Glomerular endothelial cell (primary cell): ENCODE data around the gene FAM120A. TPM values are rescaled to one million over a fixed set of nuclear protein-coding genes. Genes with fewer than 3 reads are reported as not detected.

Experiments used
- DNase-seq: peaks from one replicate; pipeline ENCODE4 v3.0.0-alpha.2; 2011; ENCODE audit warnings: low read depth, low spot score; ENCODE audit errors: extremely low read depth
- total RNA-seq: library from RNA; depleted of rRNA; stranded (reverse); fragments of >200 nt; gene quantifications from 2 replicates; pipeline ENCODE4 v1.2.3, GENCODE V29; 2015

The FAM120A gene
- total RNA-seq, 1 donor from 2014 or later, result 99.2 TPM

DNA sequence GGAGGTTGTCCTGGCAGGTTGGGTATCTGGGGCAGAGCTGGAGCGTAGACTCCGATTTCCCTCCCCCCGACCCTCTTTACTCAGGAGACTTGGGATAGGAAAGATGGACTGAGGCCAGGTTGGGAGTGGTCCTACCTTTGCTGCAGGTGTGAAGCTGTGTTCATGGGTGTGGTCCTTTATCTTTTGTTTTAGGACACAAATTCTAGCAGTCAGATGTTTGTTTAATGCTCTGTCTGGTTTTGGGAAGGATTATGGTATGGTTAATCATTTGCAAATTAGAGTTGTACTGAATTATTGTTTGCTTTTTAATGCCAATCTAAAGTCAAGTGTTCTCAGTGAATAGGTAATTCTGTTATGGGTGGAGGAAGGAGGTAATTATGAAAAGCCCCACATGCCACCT is 16.0 kb downstream of the FAM120A start:
- no peak for DNase-seq

DNA sequence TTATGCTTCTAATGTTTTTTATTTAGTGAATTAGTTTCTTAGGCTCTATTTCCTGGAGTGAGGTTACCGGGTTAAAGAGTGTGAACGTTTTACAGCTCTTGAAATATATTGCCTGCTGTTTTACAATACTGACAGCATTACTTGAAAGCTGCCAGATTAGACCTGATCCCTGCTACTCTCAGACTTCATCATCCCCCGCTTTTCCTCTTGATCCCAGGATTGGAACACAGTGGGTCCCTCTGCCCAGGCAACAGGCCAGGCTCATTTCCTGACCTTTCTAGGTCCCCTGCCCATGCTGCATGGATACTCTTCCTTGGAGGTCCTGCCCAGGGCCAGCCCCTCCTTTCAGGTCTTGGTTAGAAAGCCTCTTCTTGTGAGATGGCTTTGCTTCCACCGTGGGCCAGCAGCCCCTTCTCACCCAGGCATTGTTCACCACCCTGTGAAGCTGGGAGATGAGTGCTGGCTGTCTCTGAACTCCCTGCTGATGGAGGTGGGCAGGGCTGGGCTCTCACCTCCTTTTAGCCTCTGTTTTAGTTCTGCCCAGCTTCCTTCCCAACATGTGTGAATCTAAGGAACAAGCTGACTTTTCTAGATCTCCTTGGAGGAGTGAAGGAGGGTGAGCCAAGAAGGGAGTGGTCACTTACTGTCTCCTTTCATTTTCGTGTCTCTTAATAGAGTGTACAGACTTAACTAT is 17.4 kb downstream of the FAM120A start:
- DNase-seq, result no peak

- no peak for DNase-seq
Measured at GRCh38 chr9:93470391-93470790, 18.9 kb downstream of the FAM120A start.

DNA sequence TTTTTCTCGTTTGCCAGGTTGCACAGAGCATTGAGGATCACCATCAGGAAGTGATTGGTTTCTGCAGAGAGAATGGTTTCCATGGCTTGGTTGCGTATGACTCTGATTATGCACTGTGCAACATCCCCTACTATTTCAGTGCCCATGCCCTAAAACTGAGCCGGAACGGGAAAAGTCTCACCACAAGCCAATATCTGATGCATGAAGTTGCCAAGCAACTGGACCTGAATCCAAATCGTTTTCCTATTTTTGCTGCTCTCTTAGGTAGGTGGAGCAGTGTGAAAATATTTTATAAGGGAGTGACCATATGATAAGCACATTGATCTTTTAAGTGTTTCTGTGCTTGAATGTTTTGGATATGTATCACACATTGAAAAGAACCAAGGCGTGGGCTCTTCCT is 19.6 kb downstream of the FAM120A start:
- no peak for DNase-seq

DNA sequence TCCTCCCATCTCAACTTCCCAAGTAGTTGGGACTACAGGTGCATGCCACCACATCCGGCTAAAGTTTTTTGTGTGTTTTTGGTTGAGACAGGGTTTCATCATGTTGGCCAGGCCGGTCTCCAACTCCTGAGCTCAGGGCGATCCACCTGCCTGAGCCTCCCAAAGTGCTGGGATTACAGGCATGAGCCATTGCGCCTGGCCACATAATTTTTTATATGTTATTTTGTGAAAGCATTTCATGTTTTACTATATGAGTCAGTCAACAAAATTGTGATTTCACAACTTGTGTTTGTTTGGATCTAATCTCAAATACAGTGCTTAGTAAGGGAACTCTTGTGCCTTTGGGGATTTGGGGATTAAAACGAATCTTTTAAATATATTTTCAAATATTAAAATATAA is 21.9 kb downstream of the FAM120A start:
- DNase-seq, result no peak

GRCh38 chr9:93475108-93475507 is 23.6 kb downstream of the FAM120A start:
- no peak for DNase-seq

DNA sequence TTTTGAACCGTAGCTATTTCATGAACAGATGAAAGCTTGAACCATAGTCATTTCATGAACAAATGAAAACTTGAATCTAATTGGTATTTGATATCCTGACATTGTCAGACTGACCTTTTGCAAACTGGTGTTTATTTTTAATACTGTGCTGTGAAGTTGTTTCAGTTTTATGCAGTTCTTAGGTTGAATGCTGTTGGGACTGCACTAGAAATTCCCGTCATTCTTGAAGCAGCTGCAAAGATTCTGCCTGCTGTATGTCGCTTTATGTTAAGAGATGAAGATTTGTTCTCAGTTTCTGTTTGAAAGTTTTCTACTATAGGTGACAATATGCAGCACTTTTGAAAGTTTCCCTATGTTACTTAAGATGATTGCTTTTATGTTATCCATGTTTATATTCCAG is 24.4 kb downstream of the FAM120A start:
- no peak for DNase-seq

DNA sequence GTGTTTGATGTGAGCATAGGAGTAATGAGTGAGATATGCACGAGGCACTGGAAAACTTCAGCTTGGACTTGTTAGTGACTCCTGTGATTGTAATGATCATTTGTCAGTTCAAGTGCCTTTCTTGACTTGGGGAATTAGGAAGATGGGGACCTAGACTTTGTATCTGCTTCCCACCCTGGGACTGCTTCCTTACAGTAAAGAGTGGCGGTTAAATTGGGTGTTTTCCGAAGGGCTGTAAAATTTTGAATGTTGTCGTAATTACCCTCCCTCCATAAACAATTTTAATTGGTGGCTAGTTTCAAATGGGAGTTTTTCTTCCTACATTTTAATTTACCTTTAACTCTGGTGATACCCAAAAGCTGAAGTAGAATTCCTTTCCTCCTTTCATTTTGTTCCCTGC is 25.4 kb downstream of the FAM120A start:
- DNase-seq, result no peak

DNA sequence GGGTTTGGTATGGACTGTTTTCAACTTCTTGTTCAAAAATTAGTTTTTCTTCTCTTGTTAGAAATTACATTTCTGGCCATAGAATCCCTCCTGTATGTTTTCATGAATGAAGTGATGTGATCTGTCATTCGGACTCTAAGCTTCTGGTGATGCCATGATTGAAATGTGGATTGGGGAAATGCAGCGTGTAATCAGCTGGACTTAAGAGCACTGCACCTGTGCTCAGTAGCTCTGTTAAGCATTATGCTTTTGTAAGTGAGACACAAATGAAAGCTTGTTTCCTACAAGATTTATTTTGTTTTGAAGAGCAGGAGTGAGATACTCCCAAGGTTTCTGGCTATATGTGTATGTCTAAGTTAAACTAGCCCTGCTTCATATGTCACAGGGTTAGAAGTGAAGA is 25.9 kb downstream of the FAM120A start:
- DNase-seq, result no peak

DNA sequence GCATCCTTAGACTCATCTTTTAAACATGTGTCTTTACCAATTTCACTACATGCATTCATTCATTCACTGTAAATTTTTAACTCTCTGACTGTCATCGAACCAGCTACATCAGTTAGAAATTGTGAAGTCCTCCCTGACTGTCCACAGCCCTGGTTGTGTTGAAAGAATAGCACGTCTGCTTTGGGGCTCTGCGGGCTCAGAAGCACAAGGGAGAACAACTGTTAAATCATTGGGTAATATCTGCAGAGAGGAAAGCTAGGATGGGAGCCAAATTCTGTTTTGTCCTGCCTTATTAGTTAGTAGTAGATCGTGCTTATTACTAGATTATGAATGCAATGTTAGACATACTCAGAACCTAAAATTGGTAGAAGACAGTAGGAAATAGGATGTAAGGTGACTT is 28.2 kb downstream of the FAM120A start:
- no peak for DNase-seq

DNA sequence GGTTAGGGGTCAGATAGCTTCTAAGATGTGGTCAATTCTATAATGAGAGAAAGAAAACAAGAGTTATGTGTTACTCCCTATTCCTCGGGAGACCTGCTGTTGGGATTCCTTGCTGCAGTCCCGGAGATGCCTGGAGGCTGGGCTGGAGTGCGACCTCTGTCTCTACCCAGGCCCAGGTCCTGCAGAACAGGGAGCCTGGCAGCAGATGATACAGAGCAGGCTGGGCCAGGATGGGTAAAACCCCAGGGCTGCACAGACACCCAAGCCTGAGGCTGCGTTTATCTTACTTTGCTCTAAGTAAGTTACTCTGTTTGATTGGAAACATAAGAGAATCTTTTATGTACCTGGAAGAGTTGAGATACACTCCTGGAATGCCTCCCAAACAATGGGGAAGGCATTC is 28.8 kb downstream of the FAM120A start:
- DNase-seq, result no peak

DNA sequence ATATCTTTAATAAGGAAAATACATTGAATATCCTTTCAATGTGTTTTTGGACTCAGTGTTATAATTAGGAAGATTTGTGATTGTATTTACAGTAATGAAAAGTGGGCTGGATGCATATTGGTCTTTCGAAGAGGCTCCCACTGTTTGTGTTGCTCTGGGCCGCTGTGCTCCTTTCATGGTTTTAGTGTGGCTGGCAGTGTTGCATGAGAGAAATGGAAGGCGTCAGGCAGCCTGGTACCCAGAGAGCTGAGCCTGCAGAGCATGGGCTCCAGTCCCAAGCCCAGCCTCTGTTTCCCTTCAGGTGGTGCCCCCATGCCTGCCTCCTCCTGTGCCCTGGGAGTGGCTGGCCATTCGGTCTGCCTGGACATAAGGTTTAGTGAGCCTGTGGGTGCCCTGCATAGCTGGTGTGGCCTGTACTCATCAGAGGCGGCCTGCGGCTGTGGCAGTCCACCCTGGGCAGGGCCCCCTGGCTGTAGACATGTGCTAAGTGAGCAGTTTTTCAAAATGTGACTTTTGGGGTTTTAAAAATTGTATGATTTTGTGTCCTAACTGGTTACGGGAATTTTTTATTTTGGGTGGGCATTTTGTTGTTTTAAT is 29.3 kb downstream of the FAM120A start:
- DNase-seq, result no peak

- DNase-seq, result no peak
Measured at GRCh38 chr9:93483497-93483896, 32.0 kb downstream of the FAM120A start.

GRCh38 chr9:93486268-93486667 is 34.8 kb downstream of the FAM120A start:
- DNase-seq, result no peak

- no peak for DNase-seq
Measured at GRCh38 chr9:93488244-93488643, 36.8 kb downstream of the FAM120A start.

- DNase-seq, result no peak
Measured at GRCh38 chr9:93491593-93492232, 40.2 kb downstream of the FAM120A start.

DNA sequence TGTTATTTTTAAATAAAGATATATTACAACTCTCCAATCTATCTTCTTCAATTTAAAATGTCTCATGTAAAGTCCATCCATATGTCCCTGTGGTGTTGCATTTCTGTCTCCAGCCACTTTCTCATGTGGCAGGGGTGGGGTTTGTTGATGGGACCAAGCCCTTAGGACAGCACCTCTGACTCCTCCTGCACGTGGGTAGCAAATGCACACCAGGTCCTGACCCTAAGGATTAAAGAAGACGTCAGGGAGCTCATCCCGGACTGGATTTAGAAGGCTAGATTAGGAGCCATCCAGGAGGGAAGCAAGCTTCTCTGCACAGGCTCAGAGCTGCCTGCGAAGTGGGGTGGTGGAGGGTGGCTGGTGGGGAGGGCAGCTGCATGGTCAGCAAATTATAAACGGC is 40.8 kb downstream of the FAM120A start:
- no peak for DNase-seq

DNA sequence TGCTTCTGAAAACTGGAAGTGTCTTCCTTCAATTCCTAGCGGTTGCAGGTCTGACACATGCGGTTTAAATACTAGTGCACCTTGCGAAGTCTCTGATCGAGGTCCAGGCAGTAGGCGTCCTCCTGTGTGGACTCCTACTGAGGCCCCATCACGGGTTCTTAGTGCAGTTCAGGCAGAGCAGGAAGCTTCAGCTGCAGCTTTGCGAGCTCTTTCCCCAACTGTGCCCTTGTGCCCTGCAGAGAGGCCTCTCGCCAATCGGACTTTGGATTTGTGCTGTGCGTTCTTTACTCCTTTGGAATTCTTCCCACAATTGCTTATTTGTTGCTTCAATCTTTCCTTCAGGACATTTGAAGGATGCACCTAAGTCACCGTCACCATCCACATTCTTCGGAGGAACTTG is 42.5 kb downstream of the FAM120A start:
- DNase-seq, result no peak

- no peak for DNase-seq
Measured at GRCh38 chr9:93496285-93496684, 44.8 kb downstream of the FAM120A start.

DNA sequence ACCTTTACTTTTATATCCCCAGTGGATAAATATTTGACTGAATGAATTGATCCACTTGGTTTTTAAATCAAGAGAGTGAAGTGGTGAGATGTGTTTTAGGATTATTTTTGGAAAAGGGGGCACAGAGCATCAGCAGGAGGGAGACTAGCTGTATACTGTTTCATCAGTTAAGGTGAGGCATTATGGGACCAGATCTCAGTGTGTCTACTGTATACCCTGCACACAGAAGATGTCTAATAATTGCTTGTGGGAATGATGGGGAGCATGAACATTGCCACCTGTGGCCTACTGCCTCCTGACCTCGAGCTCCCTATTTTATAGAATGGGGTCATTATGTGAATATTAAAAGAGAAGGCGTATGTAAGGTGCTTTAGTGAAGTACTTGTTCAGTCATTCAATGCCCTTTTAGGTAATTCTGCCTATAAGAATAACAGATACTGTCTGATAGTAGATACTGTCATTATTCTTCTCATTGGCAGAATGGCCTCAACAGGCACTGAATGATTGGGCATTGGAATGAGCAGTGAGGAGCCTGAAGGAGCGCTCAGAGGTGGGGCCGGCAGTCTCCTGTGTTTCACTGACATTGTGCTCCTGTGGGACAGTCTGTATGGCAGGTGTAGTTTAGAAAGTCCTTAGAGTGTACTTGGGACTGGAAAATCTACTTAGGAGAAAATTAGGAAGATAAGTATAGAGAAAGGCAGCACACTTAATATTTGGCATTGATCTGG is 49.2 kb downstream of the FAM120A start:
- DNase-seq, result no peak

GRCh38 chr9:93501406-93501805 is 49.9 kb downstream of the FAM120A start:
- no peak for DNase-seq

DNA sequence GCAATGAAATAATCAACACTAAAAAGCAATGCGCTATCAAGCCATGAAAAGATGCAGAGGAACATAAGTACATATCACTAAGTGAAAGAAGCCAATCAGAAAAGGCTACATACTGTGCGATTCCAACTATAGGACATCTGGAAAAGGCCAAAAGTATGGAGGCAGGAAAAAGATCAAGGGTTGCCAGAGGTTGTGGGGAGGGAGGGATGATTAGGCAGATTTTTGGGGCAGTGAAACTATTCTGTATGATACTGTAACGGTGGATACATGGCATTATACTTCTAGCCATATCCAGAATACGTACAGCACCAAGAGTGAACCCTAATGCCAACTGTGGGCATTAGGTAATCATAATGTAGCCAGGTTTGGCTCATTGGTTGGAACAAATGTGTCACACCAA is 51.9 kb downstream of the FAM120A start:
- DNase-seq, result no peak
